ENCODE results near the gene IGSF8. TPM values are rescaled to one million over a fixed set of nuclear protein-coding genes. Genes with fewer than 3 reads are reported as not detected.

IGSF8 gene
- total and polyA plus RNA-seq, 2 of the 8 experiments (the other 6 are each of a cell fraction or from before 2014, with no cell fraction given) = 69.6 to 132 TPM

GRCh38 chr1:160047111-160047991, 51.1 kb downstream of the IGSF8 start (continued):
- TF ChIP-seq, protein P1, sequence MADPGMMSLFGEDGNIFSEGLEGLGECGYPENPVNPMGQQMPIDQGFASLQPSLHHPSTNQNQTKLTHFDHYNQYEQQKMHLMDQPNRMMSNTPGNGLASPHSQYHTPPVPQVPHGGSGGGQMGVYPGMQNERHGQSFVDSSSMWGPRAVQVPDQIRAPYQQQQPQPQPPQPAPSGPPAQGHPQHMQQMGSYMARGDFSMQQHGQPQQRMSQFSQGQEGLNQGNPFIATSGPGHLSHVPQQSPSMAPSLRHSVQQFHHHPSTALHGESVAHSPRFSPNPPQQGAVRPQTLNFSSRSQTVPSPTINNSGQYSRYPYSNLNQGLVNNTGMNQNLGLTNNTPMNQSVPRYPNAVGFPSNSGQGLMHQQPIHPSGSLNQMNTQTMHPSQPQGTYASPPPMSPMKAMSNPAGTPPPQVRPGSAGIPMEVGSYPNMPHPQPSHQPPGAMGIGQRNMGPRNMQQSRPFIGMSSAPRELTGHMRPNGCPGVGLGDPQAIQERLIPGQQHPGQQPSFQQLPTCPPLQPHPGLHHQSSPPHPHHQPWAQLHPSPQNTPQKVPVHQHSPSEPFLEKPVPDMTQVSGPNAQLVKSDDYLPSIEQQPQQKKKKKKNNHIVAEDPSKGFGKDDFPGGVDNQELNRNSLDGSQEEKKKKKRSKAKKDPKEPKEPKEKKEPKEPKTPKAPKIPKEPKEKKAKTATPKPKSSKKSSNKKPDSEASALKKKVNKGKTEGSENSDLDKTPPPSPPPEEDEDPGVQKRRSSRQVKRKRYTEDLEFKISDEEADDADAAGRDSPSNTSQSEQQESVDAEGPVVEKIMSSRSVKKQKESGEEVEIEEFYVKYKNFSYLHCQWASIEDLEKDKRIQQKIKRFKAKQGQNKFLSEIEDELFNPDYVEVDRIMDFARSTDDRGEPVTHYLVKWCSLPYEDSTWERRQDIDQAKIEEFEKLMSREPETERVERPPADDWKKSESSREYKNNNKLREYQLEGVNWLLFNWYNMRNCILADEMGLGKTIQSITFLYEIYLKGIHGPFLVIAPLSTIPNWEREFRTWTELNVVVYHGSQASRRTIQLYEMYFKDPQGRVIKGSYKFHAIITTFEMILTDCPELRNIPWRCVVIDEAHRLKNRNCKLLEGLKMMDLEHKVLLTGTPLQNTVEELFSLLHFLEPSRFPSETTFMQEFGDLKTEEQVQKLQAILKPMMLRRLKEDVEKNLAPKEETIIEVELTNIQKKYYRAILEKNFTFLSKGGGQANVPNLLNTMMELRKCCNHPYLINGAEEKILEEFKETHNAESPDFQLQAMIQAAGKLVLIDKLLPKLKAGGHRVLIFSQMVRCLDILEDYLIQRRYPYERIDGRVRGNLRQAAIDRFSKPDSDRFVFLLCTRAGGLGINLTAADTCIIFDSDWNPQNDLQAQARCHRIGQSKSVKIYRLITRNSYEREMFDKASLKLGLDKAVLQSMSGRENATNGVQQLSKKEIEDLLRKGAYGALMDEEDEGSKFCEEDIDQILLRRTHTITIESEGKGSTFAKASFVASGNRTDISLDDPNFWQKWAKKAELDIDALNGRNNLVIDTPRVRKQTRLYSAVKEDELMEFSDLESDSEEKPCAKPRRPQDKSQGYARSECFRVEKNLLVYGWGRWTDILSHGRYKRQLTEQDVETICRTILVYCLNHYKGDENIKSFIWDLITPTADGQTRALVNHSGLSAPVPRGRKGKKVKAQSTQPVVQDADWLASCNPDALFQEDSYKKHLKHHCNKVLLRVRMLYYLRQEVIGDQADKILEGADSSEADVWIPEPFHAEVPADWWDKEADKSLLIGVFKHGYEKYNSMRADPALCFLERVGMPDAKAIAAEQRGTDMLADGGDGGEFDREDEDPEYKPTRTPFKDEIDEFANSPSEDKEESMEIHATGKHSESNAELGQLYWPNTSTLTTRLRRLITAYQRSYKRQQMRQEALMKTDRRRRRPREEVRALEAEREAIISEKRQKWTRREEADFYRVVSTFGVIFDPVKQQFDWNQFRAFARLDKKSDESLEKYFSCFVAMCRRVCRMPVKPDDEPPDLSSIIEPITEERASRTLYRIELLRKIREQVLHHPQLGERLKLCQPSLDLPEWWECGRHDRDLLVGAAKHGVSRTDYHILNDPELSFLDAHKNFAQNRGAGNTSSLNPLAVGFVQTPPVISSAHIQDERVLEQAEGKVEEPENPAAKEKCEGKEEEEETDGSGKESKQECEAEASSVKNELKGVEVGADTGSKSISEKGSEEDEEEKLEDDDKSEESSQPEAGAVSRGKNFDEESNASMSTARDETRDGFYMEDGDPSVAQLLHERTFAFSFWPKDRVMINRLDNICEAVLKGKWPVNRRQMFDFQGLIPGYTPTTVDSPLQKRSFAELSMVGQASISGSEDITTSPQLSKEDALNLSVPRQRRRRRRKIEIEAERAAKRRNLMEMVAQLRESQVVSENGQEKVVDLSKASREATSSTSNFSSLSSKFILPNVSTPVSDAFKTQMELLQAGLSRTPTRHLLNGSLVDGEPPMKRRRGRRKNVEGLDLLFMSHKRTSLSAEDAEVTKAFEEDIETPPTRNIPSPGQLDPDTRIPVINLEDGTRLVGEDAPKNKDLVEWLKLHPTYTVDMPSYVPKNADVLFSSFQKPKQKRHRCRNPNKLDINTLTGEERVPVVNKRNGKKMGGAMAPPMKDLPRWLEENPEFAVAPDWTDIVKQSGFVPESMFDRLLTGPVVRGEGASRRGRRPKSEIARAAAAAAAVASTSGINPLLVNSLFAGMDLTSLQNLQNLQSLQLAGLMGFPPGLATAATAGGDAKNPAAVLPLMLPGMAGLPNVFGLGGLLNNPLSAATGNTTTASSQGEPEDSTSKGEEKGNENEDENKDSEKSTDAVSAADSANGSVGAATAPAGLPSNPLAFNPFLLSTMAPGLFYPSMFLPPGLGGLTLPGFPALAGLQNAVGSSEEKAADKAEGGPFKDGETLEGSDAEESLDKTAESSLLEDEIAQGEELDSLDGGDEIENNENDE (IDR thresholded peaks at IDR 0.05; ENCODE audit: insufficient replicate concordance, low read length) = no peak
- no peak for TF ChIP-seq SIX5 (IDR thresholded peaks at IDR 0.05; ENCODE audit: low read depth, low read length)
- no peak for TF ChIP-seq NRF1 (IDR thresholded peaks at IDR 0.05; ENCODE audit: low read depth, low read length)
- TF ChIP-seq CBX8 (IDR thresholded peaks at IDR 0.05; ENCODE audit: borderline replicate concordance, low read depth, low read length) = no peak
- TF ChIP-seq JUN (IDR thresholded peaks at IDR 0.05; ENCODE audit: low read depth, low read length) = no peak

All from H1 (cell line).